Thymus (tissue), 11 donors: ENCODE measurements around the gene C16orf95. TPM values are rescaled to one million over a fixed set of nuclear protein-coding genes. Genes with fewer than 3 reads are reported as not detected.

Experiments used
- DNase-seq, 9 donors: peaks; one replicate each; pipeline ENCODE4 v3.0.0-alpha.2; 2013; ENCODE audit warnings: low spot score in 9 of 9, low read depth in 6 of 9, missing footprints in 1 of 9
- H3K27ac ChIP-seq, 2 donors: one replicate each; pipeline ENCODE4 v1.5.1; 2013; ENCODE audit warnings: control low read depth in 1 of 2, low read depth in 1 of 2, low read length in 1 of 2, mild to moderate bottlenecking in 1 of 2, moderate library complexity in 1 of 2
- H3K27me3 ChIP-seq, 2 donors: one replicate each; pipeline ENCODE4 v1.5.1; 2013; ENCODE audit warnings: low read length in 1 of 2; ENCODE audit not compliant: control insufficient read depth in 2 of 2, insufficient read depth in 1 of 2
- H3K36me3 ChIP-seq, 2 donors: one replicate each; pipeline ENCODE4 v1.5.1; 2013; ENCODE audit warnings: low read length in 1 of 2, mild to moderate bottlenecking in 1 of 2, moderate library complexity in 1 of 2; ENCODE audit not compliant: control insufficient read depth in 2 of 2, insufficient read depth in 2 of 2
- H3K4me1 ChIP-seq, 2 donors: one replicate each; pipeline ENCODE4 v1.5.1; 2013; ENCODE audit warnings: low read length in 2 of 2; ENCODE audit not compliant: control insufficient read depth in 2 of 2, insufficient read depth in 2 of 2
- H3K4me3 ChIP-seq, 2 donors: one replicate each; pipeline ENCODE4 v1.5.1; 2013; ENCODE audit warnings: low read length in 2 of 2, control low read depth in 1 of 2, mild to moderate bottlenecking in 1 of 2
- H3K9me3 ChIP-seq, 2 donors: one replicate each; pipeline ENCODE4 v1.5.1; 2013; ENCODE audit warnings: low read length in 1 of 2, mild to moderate bottlenecking in 1 of 2; ENCODE audit not compliant: control insufficient read depth in 2 of 2, insufficient read depth in 1 of 2
- WGBS: extraction: QIAGEN DNeasy Blood & Tissue Kit; methylation state at CpG from one replicate; pipeline ENCODE4 v1.1.7; 2013; 5-methylcytosine and 5-hydroxymethylcytosine counted together
- polyA plus RNA-seq: library from polyadenylated mRNA; stranded (reverse); fragments of 200-250 nt; gene quantifications from one replicate; pipeline ENCODE4 v1.2.3, GENCODE V29; 2013
- total RNA-seq: library from RNA; stranded (reverse); fragments of 120-200 nt; gene quantifications from one replicate; pipeline ENCODE4 v1.2.4, GENCODE V29; 2013
- donor health status: healthy.

The C16orf95 gene
- total and polyA plus RNA-seq, 2 donors = 2.9 to 5.0 TPM

DNA sequence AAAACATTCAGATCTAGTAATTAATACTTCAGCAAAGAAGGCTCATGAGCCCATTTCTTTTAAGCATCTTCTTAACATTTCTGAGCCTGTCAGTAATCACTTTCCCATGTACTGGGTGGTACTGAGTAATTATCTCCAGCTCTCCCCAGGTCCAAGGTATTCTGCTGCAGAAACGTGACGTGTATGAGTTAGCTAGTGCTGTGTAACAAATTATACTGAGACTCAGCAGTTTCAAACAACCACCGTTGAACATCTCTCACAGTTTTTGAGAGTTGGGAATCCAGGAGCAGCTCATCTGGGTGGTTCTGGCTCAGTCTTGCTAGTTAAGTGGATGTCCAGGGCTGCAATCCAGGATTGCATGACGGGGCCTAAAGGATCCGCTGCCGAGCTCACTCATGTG, 25.2 kb downstream of the C16orf95 start:
- H3K27ac ChIP-seq = no peak overlapping the region
- 98% methylated on average over 6 of the region's 6 CpGs for WGBS

DNA sequence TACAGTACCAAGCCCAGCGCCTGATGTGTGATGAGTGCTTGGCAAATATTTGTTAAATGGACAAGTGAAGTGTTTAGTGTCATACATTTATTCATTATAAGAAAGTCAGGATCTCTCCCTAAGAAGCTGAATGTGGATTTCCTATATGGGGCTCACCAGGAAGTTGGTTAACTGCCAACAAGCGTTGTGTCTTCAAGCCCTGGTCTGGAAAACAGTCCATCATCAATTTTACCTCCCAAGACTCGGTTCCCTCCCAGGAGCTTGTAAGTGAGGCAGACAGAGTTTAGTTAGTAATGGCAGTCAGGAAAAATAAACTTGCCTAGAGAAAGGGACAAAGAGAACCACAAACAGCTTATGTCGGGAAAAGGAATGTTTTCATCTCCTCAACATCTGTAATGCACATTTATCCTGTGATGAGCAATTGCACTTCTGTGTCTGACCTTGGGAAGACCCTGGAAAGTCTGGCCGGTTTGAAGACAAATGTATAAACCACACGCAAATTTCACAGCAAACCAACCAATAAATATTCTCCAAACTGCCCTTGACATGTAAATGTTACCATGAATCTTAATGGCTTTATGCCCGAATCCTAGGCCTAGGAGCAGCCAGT, 28.3 kb downstream of the C16orf95 start:
- Histone ChIP-seq H3K4me3 (no peak overlapping the region), H3K9me3 (peaks cover 0 to 9% of the 10 kb centered on the region in 2 donors), H3K36me3 (no peaks in the 10 kb centered on the region), H3K27me3 (no peaks in the 10 kb centered on the region), H3K27ac (no peak overlapping the region), H3K4me1 (no peaks in the 10 kb centered on the region)
- WGBS = 86% methylated on average over 7 of the region's 7 CpGs
- DNase-seq = no peak

More for the DNA sequence above, 25.2 kb downstream of the C16orf95 start:
- Histone ChIP-seq H3K4me1 (no peaks in the 10 kb centered on the region), H3K27me3 (no peaks in the 10 kb centered on the region), H3K4me3 (no peak overlapping the region), H3K9me3 (peaks cover 0 to under 1% of the 10 kb centered on the region in 2 donors), H3K36me3 (no peaks in the 10 kb centered on the region)
- no peak for DNase-seq

DNA sequence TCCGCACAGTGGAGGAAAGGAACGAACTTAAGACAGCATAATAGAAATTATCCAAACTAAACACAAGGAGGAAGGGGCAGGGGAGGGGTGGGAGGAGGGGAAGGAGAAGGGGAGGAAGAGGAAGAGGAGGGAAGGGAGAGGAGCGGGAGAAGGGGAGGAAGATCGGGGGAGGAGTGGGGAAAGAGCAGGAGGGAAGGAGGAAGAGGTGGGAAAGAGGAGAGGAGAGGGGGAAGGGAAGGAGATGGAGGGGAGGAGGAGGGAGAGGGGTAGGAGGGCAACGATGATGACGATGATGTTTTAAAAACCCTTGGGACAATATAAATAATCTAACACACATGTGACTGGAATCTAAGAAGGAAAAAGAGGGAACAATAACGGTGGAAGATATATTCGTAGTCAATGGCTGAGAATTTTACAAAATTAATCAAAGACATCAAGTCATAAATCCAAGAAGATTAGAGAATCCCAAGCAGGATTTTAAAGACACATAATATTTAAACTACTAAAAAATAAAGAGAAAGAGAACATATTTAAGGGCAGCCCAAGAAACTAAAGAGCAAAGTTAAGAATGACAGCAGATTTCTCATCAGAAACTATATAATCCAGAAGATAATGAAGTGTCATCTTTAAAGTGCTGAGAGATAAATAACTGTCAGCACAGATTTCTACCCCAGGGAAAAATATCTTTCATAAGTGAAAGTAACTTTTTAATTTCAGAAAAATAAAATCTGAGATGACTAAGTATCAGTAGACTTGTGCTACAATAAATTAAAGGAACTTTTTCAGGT, 30.2 kb downstream of the C16orf95 start:
- no peak for DNase-seq
- WGBS = 95% methylated on average over 8 of the region's 8 CpGs
- H3K27ac ChIP-seq = no peak overlapping the region
- no peaks in the 10 kb centered on the region for H3K36me3 ChIP-seq
- peaks cover 0 to 9% of the 10 kb centered on the region in 2 donors for H3K9me3 ChIP-seq
- no peak overlapping the region for H3K4me3 ChIP-seq
- H3K4me1 ChIP-seq = no peaks in the 10 kb centered on the region
- no peaks in the 10 kb centered on the region for H3K27me3 ChIP-seq

DNA sequence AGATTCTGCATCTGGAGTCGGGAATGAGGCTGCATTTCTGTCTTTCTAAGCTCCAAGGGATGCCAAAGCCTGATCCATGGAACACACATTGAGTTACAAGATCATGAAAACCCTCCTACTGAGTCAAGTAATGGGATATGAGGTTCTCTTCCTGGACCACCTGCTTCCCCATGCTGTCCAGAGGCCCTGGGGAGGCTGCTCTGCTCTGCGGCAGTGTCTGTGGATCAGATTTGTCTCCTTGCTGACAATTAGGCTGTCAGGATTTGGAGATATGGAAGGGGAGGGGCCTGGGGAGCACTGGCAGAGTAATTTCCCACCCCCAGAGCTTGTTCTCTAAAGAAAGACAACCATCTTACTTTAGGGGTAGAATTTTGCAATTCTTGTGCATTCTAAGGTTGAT, 33.0 kb downstream of the C16orf95 start:
- no peaks in the 10 kb centered on the region for H3K4me1 ChIP-seq
- peaks cover 0 to 9% of the 10 kb centered on the region in 2 donors for H3K9me3 ChIP-seq
- no peaks in the 10 kb centered on the region for H3K36me3 ChIP-seq
- 93% methylated on average over 2 of the region's 2 CpGs for WGBS
- DNase-seq = no peak
- no peak overlapping the region for H3K4me3 ChIP-seq
- H3K27me3 ChIP-seq = no peaks in the 10 kb centered on the region
- no peak overlapping the region for H3K27ac ChIP-seq

DNA sequence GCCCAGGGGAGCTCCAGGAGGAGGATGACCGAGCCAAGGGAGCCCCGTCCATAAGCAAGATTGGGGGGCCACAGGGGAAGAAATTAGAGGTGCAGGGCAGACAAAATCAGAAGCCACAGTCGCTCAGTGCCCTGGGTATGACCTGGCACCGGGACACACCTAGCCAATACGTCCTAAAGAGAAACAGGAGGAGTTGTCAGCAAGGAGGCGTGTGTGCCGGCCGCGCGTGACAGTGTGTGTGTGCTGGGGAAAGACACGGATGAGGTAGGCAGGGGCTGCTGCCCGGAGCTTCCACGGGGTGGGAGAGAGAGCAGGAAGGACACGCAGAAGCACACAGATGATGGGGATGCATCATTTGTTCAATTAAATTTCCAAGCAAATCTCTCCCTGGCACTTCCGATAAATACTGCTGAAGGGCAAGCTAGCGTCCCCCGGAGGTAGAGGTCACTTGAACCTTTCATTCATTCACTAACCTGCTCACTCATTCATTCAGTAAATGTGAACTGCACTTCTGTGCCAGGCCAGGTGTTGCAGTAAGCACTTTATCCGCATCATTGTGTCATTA, 38.0 kb downstream of the C16orf95 start:
- DNase-seq = no peak

DNA sequence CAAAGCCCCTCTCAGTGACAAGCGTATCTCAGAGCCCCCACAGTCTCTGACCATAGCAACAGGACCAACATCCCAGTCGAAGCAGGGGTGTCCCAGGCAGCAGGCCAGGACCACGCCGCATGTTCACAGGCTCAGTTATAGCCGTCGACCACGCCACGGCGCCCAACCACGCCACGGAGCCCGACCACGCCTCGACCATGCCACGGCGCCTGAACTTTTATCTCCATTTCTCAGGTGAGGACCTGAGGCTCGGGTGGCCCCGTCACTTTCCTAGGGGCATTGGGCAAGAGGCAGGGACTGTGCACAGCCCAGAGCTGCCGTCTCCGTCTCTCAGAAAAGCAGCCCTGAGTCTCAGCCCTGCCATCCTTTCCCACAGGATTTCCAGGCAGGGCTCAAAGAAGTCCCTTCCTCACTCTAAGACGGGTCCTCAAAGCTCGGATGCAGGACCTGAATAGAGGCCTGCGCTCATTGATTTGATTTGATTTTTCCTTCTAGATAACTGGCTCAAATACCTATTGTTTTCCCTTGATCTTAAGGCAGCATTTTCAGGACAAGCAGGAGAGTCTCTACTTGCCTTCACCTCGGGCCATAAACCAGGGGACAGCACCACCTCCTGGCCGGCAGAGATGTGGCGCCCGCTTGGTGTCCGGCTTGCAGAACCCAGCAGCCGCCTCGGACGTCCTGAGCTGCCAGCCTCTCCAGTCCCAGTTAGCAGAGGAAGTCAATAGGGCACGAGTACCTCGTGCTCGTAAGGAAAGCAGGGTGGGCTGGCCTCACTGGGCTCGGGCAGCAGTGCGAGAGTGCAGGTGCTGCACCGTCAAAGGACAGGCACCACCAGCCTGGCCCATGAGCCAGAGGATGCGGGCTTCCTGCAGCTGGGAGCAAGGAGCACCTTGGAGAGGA, 38.8 kb downstream of the C16orf95 start:
- DNase-seq = peak in 4 of 9 donors; percentile 11 to 37 (median 26)
- 60% methylated on average over 38 of the region's 38 CpGs for WGBS
- Histone ChIP-seq H3K36me3 (no peaks in the 10 kb centered on the region), H3K27me3 (peaks cover 0 to 4% of the 10 kb centered on the region in 2 donors), H3K9me3 (no peaks in the 10 kb centered on the region), H3K4me1 (no peaks in the 10 kb centered on the region), H3K4me3 (no peak overlapping the region), H3K27ac (no peak overlapping the region)

More for the DNA sequence above, 38.0 kb downstream of the C16orf95 start:
- Histone ChIP-seq H3K36me3 (no peaks in the 10 kb centered on the region), H3K27ac (no peak overlapping the region), H3K4me3 (no peak overlapping the region), H3K27me3 (peaks cover 0 to 4% of the 10 kb centered on the region in 2 donors), H3K4me1 (no peaks in the 10 kb centered on the region), H3K9me3 (no peaks in the 10 kb centered on the region)
- WGBS = 90% methylated on average over 18 of the region's 18 CpGs

DNA sequence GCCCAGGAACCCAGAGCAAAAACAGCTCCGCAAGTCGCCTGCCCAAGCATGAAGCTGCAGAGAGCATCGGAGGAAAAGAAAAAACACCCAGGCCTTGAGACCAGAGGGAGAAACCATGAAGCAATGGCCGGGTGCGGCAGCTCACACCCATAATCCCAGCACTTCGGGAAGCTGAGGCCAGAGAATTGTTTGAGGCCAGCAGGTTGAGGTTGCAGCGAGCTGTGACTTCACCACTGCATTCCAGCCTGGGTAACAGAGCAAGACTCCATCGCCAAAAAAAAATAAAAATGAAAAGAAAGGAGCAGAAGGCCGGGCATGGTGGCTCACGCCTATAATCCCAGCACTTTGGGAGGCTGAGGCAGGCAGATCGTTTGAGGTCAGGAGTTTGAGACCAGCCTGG, 40.3 kb downstream of the C16orf95 start:
- no peak overlapping the region for H3K4me3 ChIP-seq
- H3K36me3 ChIP-seq = no peaks in the 10 kb centered on the region
- WGBS = 97% methylated on average over 11 of the region's 11 CpGs
- H3K27me3 ChIP-seq = peaks cover 0 to 4% of the 10 kb centered on the region in 2 donors
- H3K4me1 ChIP-seq = no peaks in the 10 kb centered on the region
- no peaks in the 10 kb centered on the region for H3K9me3 ChIP-seq
- no peak overlapping the region for H3K27ac ChIP-seq
- no peak for DNase-seq

DNA sequence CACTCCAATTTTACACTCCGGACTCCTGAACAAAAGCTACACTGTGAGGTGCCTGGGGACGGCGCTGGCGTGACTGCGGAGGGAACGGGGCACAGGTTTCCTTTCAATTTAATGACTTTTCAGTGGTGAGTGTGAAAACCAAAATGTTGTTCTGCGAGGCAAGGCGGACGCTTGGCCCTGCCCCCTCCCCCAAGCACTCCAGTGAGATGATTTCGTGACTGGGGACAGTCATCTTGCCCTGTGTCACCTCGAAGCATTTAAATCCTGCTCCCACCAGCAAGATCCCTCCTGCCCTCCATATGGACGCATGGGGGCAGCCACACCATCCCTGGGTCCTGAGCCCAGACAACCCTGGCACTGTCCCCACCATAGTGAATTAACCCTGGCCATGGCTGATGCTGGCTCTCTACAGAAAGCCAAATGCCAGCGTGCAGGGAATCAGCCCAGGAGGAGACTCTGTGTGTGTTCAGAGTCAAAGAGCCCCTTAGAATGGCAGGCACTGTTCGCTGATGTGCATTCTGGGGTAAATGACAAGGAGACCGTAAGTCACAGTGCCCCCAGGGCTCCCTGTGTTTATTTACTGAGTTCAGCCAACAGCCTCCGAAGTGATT, 41.0 kb downstream of the C16orf95 start:
- Histone ChIP-seq H3K36me3 (no peaks in the 10 kb centered on the region), H3K4me3 (no peak overlapping the region), H3K9me3 (no peaks in the 10 kb centered on the region), H3K27ac (no peak overlapping the region), H3K27me3 (peaks cover 0 to 4% of the 10 kb centered on the region in 2 donors), H3K4me1 (no peaks in the 10 kb centered on the region)
- 44% methylated on average over 16 of the region's 16 CpGs for WGBS
- DNase-seq = no peak
